Tibial nerve (tissue), 4 donors: ENCODE results near the gene RAB11FIP4.

Experiments
- EP300 ChIP-seq, 2 donors: sonication (generic); formaldehyde crosslinking; IDR thresholded peaks; one replicate each; pipeline ENCODE4 v1.6.1; 2017; ENCODE audit warnings: antibody characterized with exemption in 2 of 2, mild to moderate bottlenecking in 1 of 2
- POLR2A ChIP-seq, 2 donors: fragments of 450-650 bp; IDR thresholded peaks; one replicate each; pipeline ENCODE4 v1.6.1; 2017; ENCODE audit warnings: antibody characterized with exemption in 2 of 2, mild to moderate bottlenecking in 2 of 2, moderate library complexity in 2 of 2
- TF ChIP-seq, protein P1 (sequence below), 5 experiments: fragments of 200-600 bp in 3 of 5; fragments of 450-650 bp in 2 of 5; sonication (generic) in 3 of 5; IDR thresholded peaks; one replicate each; pipeline ENCODE4 v1.5.1; 2016 to 2019; ENCODE audit warnings: antibody characterized with exemption in 5 of 5, mild to moderate bottlenecking in 3 of 5, moderate library complexity in 2 of 5

DNA sequence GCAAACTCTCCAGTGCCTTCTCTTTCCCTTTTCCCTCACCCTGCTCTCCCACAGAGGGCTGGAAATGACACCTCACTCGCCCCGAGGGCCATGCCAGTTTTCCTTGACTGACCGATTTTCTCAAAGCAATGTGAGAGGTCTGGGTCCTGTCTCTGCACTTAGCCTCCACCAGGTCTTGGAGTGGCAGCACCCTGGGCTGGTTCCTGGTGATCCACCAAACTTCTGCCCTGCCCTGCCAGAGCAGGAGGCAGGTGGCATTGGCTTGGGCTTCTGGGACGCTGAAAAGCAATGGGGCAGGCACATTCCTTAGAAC, 97.5 kb downstream of the RAB11FIP4 start:
- TF ChIP-seq POLR2A (IDR thresholded peaks at IDR 0.05) (no peak), EP300 (IDR thresholded peaks at IDR 0.05) (no peak)
- TF ChIP-seq, protein P1, sequence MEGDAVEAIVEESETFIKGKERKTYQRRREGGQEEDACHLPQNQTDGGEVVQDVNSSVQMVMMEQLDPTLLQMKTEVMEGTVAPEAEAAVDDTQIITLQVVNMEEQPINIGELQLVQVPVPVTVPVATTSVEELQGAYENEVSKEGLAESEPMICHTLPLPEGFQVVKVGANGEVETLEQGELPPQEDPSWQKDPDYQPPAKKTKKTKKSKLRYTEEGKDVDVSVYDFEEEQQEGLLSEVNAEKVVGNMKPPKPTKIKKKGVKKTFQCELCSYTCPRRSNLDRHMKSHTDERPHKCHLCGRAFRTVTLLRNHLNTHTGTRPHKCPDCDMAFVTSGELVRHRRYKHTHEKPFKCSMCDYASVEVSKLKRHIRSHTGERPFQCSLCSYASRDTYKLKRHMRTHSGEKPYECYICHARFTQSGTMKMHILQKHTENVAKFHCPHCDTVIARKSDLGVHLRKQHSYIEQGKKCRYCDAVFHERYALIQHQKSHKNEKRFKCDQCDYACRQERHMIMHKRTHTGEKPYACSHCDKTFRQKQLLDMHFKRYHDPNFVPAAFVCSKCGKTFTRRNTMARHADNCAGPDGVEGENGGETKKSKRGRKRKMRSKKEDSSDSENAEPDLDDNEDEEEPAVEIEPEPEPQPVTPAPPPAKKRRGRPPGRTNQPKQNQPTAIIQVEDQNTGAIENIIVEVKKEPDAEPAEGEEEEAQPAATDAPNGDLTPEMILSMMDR (IDR thresholded peaks at IDR 0.05) = no peak
